Glutamatergic neuron (in vitro differentiated cells): ENCODE measurements around the gene RFTN2. TPM values are rescaled to one million over a fixed set of nuclear protein-coding genes. Genes with fewer than 3 reads are reported as not detected.
"Not testable (repeated sequence)": the region's sequence is repeated elsewhere in the genome, so short reads cannot be mapped to it uniquely, and the experiment has no call there.

Experiments
- DNase-seq: peaks from one replicate; pipeline ENCODE4 v3.0.0; 2022
- H3K27ac Mint-ChIP-seq: one replicate; pipeline ENCODE4 v1.8.0; 2020; ENCODE audit warnings: mild to moderate bottlenecking, mixed read lengths, inconsistent platforms; ENCODE audit not compliant: unreplicated experiment
- H3K27me3 Mint-ChIP-seq: one replicate; pipeline ENCODE4 v1.8.0; 2020; ENCODE audit warnings: mild to moderate bottlenecking, moderate library complexity, mixed read lengths, inconsistent platforms; ENCODE audit not compliant: unreplicated experiment
- H3K36me3 Mint-ChIP-seq: one replicate; pipeline ENCODE4 v1.8.0; 2020; ENCODE audit warnings: mild to moderate bottlenecking, mixed read lengths, inconsistent platforms; ENCODE audit not compliant: unreplicated experiment
- H3K4me1 Mint-ChIP-seq: one replicate; pipeline ENCODE4 v1.8.0; 2020; ENCODE audit warnings: mild to moderate bottlenecking, low read depth, mixed read lengths, inconsistent platforms; ENCODE audit not compliant: unreplicated experiment
- H3K4me3 Mint-ChIP-seq: one replicate; pipeline ENCODE4 v1.8.0; 2020; ENCODE audit warnings: mild to moderate bottlenecking, mixed read lengths, inconsistent platforms; ENCODE audit not compliant: unreplicated experiment
- H3K9me3 Mint-ChIP-seq: one replicate; pipeline ENCODE4 v1.8.0; 2020; ENCODE audit warnings: mild to moderate bottlenecking, moderate library complexity, mixed read lengths, inconsistent platforms; ENCODE audit not compliant: unreplicated experiment
- CTCF ChIP-seq: fragments of 200-600 bp; sonication (generic); IDR thresholded peaks from one replicate; pipeline ENCODE4 v1.5.0; 2021; ENCODE audit not compliant: partially characterized antibody, unreplicated experiment
- total RNA-seq: library from RNA; stranded (reverse); fragmentation: NEBNext Ultra II Directional; extraction: Animal tissue kit (Norgen Biotek cat#: 25700); gene quantifications from one replicate; pipeline ENCODE4 v1.2.1, GENCODE V29; 2021; ENCODE audit not compliant: unreplicated experiment

RFTN2 gene
- total RNA-seq, 1 donor from 2014 or later: 2.5 TPM

GRCh38 chr2:197666277-197666676 is 9.1 kb downstream of the RFTN2 start:
- no peaks in the 10 kb centered on the region for H3K4me1 Mint-ChIP-seq
- no peak for TF ChIP-seq CTCF
- H3K27me3 Mint-ChIP-seq: no peaks in the 10 kb centered on the region
- no peak overlapping the region for H3K4me3 Mint-ChIP-seq
- H3K9me3 Mint-ChIP-seq: peaks cover 2% of the 10 kb centered on the region
- H3K36me3 Mint-ChIP-seq: peaks cover 25% of the 10 kb centered on the region
- no peak overlapping the region for H3K27ac Mint-ChIP-seq
- no peak for DNase-seq

GRCh38 chr2:197661626-197662025 is 13.8 kb downstream of the RFTN2 start:
- Mint-ChIP-seq H3K4me1 (no peaks in the 10 kb centered on the region), H3K27me3 (no peaks in the 10 kb centered on the region), H3K36me3 (peaks cover 10% of the 10 kb centered on the region), H3K4me3 (no peak overlapping the region), H3K9me3 (no peaks in the 10 kb centered on the region), H3K27ac (no peak overlapping the region)
- no peak for DNase-seq
- TF ChIP-seq CTCF: no peak

- Mint-ChIP-seq H3K4me3 (no peak overlapping the region), H3K36me3 (no peaks in the 10 kb centered on the region), H3K27me3 (no peaks in the 10 kb centered on the region), H3K9me3 (no peaks in the 10 kb centered on the region), H3K27ac (no peak overlapping the region), H3K4me1 (peaks cover 5% of the 10 kb centered on the region)
- TF ChIP-seq CTCF: no peak
- DNase-seq: no peak
Observed at GRCh38 chr2:197657562-197657961, 17.8 kb downstream of the RFTN2 start.

GRCh38 chr2:197647961-197648690 is 27.3 kb downstream of the RFTN2 start:
- no peaks in the 10 kb centered on the region for H3K36me3 Mint-ChIP-seq
- no peaks in the 10 kb centered on the region for H3K27me3 Mint-ChIP-seq
- H3K4me1 Mint-ChIP-seq: peaks cover 5% of the 10 kb centered on the region
- H3K4me3 Mint-ChIP-seq: no peak overlapping the region
- no peak overlapping the region for H3K27ac Mint-ChIP-seq
- H3K9me3 Mint-ChIP-seq: no peaks in the 10 kb centered on the region
- no peak for DNase-seq
- no peak for TF ChIP-seq CTCF

- no peak for DNase-seq
- TF ChIP-seq CTCF: no peak
- H3K4me3 Mint-ChIP-seq: no peak overlapping the region
- H3K4me1 Mint-ChIP-seq: no peaks in the 10 kb centered on the region
- peaks cover 5% of the 10 kb centered on the region for H3K36me3 Mint-ChIP-seq
- H3K27me3 Mint-ChIP-seq: no peaks in the 10 kb centered on the region
- H3K27ac Mint-ChIP-seq: no peak overlapping the region
- no peaks in the 10 kb centered on the region for H3K9me3 Mint-ChIP-seq
Observed at GRCh38 chr2:197641666-197642065, 33.7 kb downstream of the RFTN2 start.

- not testable (repeated sequence) for H3K36me3 Mint-ChIP-seq, H3K4me1 Mint-ChIP-seq, H3K27ac Mint-ChIP-seq, H3K27me3 Mint-ChIP-seq, H3K4me3 Mint-ChIP-seq, DNase-seq, H3K9me3 Mint-ChIP-seq
Observed at GRCh38 chr2:197640571-197641122, 34.7 kb downstream of the RFTN2 start.
